GM19193 (cell line): ENCODE results near the gene DCAF5.

Source experiments
- POLR2A ChIP-seq: IDR thresholded peaks from 4 replicates; pipeline ENCODE4 v1.6.1; 2011; ENCODE audit not compliant: insufficient read depth, insufficient read length; ENCODE audit errors: extremely low read depth

The DCAF5 gene

DNA sequence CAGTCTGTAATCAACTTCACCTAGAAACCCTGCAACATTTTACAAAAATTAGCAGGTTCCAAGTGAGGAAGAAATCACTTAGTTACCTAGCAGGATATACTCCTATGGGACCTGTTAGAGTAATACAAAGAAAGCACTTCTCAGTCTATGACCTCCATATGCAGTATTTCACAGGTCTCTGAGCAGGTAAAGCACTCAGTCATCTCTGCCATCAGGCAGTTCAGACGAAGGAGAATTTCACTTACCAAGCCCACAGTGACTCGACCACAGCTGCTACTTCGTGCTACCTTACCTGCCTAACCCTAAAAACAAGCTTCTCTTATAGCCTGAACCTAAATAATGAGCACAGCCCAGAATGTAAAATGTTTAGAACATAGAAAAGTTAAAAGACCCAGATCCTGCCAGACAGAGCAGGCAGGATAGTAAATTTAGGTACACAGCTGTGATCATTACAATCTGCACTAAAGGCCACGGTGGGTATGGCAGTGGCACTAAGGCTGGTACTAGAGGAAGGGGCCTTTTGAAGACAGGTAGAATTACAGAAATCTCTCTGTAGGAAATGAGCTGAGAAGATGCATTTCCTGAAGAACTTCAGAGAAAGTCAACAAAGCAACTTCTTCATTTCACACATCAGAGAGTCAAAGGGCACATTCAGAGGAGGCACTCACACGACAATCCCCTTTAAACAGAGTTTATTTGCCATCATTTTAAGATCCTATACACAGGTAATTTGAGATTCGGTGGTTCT is 35.7 kb downstream of the DCAF5 start:
- TF ChIP-seq POLR2A: no peak

DNA sequence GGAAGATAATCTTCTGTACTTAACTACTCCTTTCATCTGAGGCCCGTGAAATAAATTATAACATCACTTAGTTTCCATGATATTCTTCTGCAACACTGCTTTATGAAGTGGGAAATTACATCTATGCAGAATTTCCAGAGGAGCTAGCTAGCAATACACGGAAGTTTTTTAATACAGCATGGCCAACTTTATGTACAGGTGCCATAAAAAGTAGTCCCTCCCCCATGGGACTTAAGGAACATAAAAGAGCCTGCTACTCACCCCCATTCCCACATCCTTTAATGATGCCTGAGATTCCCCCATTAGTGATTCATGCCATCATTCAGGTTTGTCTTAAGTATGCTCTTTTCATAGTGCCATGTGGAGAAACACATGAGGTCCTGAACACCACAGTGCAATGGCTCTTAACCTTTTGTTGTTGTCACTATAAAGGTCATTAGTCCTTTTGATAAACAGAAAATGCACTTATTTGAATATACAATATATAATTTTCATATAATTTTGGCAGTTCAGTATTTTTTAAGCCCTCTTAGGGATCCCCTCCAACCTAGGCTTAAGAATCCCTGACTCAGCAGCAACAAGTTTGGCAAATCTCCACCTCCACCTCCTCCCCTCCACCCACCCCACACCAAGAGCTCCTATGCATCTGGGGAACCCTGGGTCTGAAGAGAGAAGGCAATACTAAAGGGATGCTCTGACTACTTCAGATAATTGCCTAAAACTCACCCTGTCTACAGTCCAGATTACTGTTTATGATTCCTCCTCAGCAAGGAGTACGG is 37.3 kb downstream of the DCAF5 start:
- TF ChIP-seq POLR2A: no peak

DNA sequence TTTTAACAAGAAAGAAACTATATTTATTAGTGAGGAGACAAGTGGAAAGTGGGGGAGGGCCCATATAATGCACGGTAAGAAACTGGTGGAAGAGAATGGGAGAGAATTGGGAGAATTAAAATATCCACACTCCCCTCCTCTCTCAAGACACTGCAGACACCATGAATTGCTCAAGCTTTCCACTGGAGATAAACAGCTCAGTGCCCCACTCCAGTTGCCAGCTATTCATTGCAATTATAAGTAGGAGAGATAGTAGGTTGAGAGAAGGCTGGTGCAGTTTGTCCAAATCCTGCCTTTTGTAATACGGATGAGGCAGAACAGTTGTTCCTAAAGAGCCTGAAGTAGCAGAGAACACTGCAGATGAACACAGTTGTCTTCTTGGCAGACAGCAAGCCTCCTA is 38.2 kb downstream of the DCAF5 start:
- TF ChIP-seq POLR2A: no peak

DNA sequence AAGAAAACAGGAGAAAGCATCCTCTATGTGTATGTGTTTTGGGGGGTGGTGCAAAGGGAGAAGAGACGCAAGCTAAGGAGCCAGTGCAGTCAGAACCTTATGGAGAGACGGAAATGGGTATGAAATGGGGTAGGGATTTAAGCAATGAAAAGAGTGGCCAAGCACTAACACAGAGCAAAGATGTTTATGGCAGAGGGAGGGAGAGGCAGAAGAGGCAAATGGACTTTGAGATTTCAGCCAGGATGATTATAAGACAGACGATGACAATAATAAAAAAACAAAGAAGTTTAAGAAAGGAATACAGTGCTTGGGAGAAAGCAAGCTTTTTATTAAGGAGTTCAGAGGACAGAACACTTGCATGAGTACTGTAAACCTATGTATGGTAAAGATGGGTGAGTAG is 44.6 kb downstream of the DCAF5 start:
- no peak for TF ChIP-seq POLR2A

DNA sequence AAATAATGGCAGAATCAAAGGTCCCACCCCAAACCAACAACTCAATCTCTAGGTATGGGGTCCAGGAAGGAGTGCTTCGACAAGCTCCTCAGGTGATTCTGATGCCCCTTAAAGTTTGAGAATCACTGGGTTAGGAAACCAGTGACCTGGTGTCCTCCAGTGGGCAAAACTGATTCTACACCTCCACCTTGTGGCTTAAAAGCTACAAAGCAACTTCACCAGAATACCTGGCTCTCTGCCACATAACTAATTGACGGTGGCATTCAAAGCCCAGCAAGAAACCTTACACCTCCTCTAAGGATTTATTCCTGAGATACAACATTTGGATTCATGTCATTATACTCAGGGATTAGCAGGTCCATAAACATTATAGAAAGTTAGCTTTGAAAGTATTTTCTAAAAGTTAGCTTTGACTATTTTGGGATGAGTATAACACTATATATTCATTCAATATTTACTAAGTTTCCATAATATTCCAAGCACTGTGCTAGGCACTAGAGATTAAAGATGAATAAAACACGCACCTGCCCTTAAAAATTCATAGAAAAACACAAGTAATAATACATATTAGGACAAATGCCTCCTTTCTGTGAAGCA is 45.4 kb downstream of the DCAF5 start:
- no peak for TF ChIP-seq POLR2A

DNA sequence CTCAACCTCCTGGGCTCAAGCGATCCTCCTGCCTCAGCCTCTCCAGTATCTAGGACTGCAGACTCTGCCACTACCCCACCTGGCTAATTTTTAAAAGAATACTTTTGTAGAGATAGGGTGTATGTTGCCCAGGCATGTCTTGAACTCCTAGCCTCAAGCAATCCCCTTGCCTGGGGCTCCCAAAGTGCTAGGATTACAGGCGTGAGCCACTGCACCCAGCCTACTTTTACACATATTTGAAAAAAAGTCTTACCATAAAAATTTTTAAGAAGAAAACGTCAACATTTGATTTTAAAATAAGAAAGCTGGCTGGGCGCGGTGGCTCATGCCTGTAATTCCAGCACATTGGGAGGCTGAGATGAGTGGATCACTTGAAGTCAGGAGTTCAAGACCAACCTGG is 46.5 kb downstream of the DCAF5 start:
- no peak for TF ChIP-seq POLR2A

DNA sequence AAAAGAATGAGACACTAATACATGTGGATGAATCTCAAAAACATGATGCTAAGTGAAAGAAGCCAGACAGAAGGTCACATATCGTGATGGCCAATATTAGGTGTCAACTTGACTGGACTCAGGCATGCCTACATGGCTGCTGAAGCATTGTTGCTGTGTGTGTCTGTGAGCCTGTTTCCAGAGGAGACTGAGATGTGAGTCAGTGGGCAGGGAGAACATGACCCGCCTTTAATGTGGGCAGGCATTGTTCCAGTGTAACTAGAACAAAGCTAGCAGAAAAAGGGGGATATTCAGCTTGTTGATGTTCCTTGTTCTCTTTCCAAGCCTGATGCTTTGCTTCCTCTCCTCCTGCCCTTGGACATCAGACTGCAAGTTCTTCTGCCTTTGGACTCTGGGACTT is 47.6 kb downstream of the DCAF5 start:
- no peak for TF ChIP-seq POLR2A

DNA sequence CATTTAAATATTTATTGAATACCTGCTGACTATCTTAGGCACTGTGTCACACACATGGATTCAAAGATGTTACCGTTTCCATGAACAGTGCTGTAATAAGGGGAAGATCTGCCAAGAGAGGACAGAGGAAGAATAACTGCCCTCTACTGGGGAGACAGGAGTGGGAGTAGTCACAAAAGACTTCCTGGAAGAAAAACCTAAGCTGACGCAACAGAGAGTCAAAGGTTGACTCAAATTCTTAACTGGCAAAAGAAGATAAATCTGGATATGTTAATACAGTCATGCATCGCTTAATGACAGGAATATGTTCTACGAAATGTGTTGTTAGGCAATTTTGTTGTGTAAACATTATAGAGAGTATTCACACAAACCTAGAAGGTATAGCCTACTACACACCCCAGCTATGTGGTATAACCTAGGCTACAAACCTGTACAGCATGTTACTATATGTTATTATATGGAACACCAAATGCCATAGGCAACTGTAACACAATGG is 51.5 kb downstream of the DCAF5 start:
- TF ChIP-seq POLR2A: no peak

DNA sequence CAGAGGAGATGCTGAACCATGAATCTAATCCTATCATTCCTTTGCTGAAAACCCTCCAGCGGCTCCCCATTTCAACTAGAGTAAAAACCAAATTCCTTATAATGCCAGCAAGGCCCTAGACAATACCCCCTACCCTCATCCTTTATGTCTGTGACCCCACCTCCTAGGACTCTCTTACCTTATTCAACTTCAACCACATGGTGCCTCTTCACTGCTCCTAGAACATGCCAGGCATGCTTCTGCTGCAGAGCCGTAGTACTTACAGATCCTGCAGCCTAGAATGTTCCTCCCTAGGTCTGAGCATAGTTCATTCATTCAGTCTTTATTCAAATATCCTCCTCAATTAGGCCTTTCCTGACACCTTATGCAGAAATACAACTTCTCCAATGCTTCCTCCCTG is 54.9 kb downstream of the DCAF5 start:
- no peak for TF ChIP-seq POLR2A

DNA sequence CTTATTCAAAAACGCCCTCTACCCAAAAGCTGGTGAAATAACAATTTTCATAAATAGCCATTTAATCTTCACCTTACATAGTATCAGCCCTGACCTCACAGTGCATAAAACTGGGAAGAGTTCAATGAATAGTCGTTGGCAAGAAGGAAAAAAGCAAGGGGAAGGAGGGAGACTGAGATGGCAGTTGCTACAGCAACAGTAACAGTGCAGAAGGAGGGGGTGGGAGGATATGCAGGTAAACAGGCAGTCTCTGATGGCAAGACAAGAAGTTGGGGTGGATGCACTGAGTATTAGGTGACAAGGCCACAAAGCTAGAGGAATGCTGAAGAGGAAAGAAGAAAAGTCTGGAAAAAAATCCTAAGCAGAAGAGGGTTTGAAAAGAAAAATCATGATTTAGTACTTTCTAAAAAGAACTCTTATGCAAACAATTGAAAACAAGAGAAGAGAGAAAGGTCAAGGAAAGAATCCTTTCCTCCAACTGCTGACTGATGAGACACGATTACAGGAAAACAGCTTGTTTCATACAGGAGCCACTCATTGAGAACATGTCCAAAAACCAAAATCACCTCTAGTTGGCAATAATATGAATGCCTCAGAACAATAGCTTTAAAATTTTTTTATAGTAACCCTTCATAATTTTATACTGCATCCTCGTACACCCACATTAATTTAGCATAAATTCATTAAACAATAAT is 56.0 kb downstream of the DCAF5 start:
- no peak for TF ChIP-seq POLR2A

DNA sequence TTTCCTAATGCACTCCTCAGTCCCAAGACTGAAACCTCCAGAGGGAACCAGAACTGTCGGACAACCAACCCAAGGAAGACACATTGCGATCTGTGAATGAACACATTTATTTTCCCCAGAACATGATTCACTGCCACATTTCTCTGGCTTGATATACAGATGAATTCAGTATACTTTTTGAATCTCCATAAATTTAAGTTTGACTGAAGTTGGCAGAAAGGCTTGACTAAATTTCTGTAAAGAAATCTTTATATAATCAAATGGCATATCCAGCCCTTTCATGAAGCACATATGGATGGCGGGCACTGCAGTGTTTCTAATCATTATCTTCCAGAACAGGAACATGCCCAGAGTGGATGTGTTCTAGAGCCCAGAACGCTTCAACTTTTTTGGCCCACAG is 56.7 kb downstream of the DCAF5 start:
- no peak for TF ChIP-seq POLR2A

DNA sequence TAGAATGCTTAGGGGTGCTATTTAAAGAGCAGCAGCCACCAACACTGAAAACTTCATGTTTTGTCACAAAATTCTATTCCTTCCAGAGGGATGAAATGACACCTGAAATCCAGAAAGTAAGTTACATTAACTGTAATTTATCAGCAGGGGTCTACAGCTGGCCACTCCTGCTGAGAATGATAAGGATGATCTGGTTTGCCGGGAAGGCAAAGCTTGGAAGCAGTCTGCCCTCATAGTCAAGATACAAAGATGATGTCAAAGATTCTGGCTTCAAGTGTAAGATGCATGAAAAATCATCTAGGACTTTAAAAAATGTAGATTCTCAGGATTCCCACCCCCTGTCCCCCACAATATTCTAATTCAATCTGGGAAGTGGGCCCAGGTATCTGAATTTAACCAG is 58.4 kb downstream of the DCAF5 start:
- no peak for TF ChIP-seq POLR2A

DNA sequence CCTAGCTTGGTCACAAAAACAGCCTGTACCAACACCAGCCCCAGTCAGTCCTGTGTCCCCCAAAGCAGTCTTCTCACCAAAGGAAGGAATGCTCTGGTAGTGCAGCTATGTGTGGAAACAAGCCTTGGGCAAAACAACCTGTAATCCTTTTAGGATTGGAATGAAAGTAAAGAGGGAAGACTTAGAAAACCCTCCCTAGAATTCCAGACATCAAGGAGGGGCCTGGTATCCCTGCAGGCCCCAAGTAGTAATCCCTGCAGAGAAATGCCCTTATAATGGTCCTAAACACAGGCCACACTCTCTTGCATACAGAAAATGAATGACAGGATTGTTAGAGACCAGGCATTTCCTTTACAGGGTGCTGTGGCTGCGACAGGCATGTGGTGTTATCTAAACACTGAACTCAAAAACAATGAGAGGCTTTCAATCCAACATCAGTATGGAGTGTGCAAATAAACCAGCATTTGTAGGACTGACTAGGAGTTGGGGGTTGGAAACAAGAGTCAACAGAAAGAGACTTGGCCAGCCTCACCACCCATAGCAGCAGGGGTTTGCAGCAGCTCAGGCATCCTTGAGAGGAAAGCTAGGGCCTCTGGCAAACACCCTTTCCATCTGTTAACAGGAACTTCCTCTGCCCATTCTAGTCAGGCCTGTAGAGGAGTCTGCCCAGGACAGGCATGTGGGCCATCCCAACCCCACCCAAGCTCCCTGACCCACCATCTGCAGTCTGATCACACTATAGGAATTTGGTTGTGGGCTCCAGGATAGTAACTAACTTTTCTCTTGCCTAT is 59.1 kb downstream of the DCAF5 start:
- no peak for TF ChIP-seq POLR2A

DNA sequence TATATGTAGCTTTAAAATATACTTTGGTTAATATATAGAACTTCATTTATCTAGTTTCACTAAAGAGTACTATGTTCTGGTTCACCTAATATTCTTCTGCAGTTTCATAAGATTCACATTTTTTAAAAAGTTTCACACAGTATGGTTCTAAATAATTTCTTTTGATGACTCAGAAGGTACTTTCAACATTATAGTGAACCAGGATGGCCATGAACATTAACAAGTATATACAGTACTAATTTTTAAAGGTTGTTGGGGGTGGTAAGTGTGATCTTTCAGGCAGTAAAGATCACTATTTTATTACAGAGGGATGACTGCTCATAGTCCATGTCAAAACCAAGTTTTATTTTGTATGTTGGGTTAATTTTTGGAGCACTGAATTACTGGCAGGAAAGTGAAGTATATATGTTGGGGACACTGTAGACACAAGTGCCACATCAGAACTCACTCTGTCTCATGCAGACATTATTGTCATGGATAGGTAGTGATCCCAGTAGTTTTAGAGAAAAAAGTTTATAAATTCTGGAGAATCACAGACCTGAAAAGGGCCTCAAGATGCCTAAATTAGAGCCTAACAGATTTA is 60.0 kb downstream of the DCAF5 start:
- TF ChIP-seq POLR2A: no peak
